ENCODE measurements around the gene TTLL1.

Gene TTLL1

GRCh38 chr22:42993651-42994275, 95.4 kb downstream of the TTLL1 start:
- DNase-seq (ENCODE audit: low spot score), result no peak

GRCh38 chr22:42992886-42993479, 96.2 kb downstream of the TTLL1 start:
- no peak for DNase-seq (ENCODE audit: low spot score)

DNA sequence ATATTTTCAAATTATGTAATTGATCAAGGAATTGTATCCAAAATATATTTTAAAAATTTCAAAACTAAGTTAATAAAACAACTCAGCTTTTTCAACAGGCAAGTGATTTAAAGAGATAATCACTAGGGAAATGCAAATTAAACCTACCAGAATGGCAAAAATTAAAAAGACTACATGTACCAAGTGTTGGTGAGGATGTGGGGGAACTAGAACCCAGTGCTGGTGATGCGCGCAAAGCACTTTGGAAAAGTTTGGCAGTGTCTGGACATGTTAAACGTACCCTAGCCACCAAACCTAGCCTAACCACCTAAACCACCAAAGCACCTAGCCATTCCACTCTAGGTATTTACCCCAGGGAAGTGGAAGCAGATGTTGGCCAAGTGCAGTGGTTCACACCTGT, 97.1 kb downstream of the TTLL1 start:
- DNase-seq (ENCODE audit: low spot score), result no peak

DNA sequence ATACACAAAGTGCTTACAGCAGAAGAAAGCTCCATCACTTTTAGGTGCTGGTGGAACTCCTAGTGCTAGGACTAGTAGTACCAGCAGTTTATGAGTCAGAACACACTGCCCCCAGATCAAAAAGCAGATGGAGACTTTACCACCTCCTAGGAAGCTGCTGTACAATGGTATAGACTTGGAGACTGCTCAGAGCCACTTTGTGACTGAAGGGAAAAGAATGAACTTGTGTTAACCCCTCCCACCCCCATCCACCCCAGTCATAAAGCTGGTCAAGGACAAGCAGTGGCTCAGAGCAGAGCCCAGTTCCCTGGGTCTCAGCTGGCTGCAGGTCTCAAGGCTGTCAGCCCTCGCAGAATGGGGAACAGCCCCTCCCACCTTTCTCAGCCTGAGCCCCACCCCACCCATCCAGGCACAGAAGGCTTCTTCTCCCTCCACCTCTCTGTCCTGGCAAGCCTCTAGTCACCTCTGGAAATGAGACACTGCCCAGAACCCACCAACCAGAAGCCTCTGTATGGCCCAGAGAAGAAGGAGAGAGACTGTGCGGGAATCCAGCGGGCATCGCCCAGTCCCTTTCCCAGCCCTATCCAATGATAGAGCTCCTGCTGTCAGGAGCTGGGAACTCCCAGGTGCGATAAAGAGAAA, 98.1 kb downstream of the TTLL1 start:
- DNase-seq (ENCODE audit: low spot score), result no peak

DNA sequence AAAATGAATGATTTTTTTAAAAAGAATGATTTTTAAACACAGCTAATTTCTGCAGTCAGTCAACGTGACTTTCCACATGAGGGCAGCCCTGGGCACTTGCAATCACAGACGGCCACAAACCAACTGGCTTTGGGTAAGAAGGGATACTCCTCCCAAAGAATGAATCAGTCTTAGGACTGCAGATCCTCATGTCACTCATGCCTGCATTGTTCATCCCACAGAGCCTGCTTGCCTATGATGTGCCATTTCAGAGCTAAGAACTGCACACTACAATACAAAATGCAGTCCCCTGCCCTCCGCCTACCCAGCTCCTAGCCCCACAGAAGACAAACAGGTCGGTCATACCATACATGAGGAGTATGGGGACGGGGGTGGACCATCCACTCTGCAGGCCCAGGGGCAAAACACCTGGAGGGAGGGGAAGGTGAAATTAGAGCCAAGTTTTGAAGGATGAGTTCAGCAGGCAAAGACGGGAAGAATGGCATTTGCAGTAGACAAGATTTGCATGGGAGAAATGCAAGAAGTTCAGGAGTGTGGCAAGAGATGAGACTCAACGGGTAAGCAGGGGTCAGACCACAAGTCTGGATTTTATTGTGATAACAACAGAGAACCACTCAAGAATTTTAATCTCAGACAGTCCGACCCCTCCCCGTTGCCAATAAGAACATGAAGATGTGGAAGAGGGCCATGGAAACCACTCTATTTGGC, 98.9 kb downstream of the TTLL1 start:
- DNase-seq (ENCODE audit: low spot score), result no peak

All from pons (tissue), 1 donor.